GM12878 (cell line): ENCODE results near the gene PXDC1. TPM values are rescaled to one million over a fixed set of nuclear protein-coding genes. Genes with fewer than 3 reads are reported as not detected.

Experiments
- ATAC-seq: fragments of 200-7000 bp; cut with Tn5 transposase; 3 replicates; pipeline ENCODE4 v1.9.1; 2020; ENCODE audit warnings: mild to moderate bottlenecking, moderate library complexity
- BruUV-seq: library from RNA; stranded (reverse); fragments of 400-500 nt; replicated peaks from 2 replicates; lab custom pipeline; 2021; lab: Mats Ljungman, UMichigan
- CTCF ChIA-PET: fragments of 300-600 bp; sonication (Branson Sonifier 250); formaldehyde crosslinking; extraction: SDS; loops from one replicate; lab custom pipeline; 2021; ENCODE audit warnings: inconsistent platforms; lab: Yijun Ruan, JAX
- POLR2A ChIA-PET: fragments of 350-600 bp; formaldehyde crosslinking; extraction: SDS; loops from one replicate; lab custom pipeline; 2021; ENCODE audit warnings: inconsistent platforms; lab: Charles Lee
- RAD21 ChIA-PET: fragments of 300-600 bp; sonication (Branson Sonifier 250); formaldehyde crosslinking; loops from one replicate; lab custom pipeline; 2023; ENCODE audit warnings: antibody characterized with exemption; ENCODE audit not compliant: unreplicated experiment; lab: Charles Lee
- SMC1A ChIA-PET: fragments of 300-600 bp; sonication (Branson Sonifier 250); formaldehyde crosslinking; loops from one replicate; lab custom pipeline; 2023; ENCODE audit not compliant: unreplicated experiment, uncharacterized antibody; lab: Charles Lee
- DNase-seq: peaks from one replicate; pipeline ENCODE4 v3.0.0-alpha.2; 2011; ENCODE audit warnings: low read depth, low spot score
- FAIRE-seq: peaks from 3 replicates; lab custom pipeline; 2011; peaks lifted over from hg19 to GRCh38; lab: Jason Lieb, UNC
- H2AFZ ChIP-seq: 2 replicates; pipeline ENCODE4 v1.6.0; 2011; ENCODE audit warnings: low read depth, low read length, control low read depth; ENCODE audit not compliant: control insufficient read depth
- H3K27ac ChIP-seq: 2 replicates; pipeline ENCODE4 v1.5.1; 2011; ENCODE audit warnings: control low read depth; ENCODE audit not compliant: control insufficient read depth, insufficient read depth
- H3K27me3 ChIP-seq, 2 experiments: replicated peaks in 1 of 2; 2 replicates each; pipeline versions ENCODE4 v1.6.0 to v1.6.1; 2011; ENCODE audit warnings: low read length in 1 of 2; ENCODE audit not compliant: control insufficient read depth in 2 of 2, insufficient read depth in 2 of 2
- H3K36me3 ChIP-seq, 2 experiments: 2 replicates each; pipeline ENCODE4 v1.5.1; 2011; ENCODE audit warnings: low read length in 1 of 2; ENCODE audit not compliant: control insufficient read depth in 2 of 2, insufficient read depth in 2 of 2
- H3K4me1 ChIP-seq: 2 replicates; pipeline ENCODE4 v1.6.1; 2011; ENCODE audit warnings: mild to moderate bottlenecking, low read length, moderate library complexity, mixed read lengths; ENCODE audit not compliant: control insufficient read depth, insufficient read depth
- H3K4me2 ChIP-seq: 2 replicates; pipeline ENCODE4 v1.6.0; 2011; ENCODE audit warnings: control low read depth; ENCODE audit not compliant: control insufficient read depth, insufficient read depth
- H3K4me3 ChIP-seq: fragments of 200-600 bp; sonication (generic); 2 replicates; pipeline ENCODE4 v1.5.1; 2016
- H3K79me2 ChIP-seq: 2 replicates; pipeline ENCODE4 v1.6.0; 2011; ENCODE audit warnings: low read length; ENCODE audit not compliant: control insufficient read depth, insufficient read depth
- H3K9ac ChIP-seq: 2 replicates; pipeline ENCODE4 v1.8.0; 2011; ENCODE audit warnings: low read length, control low read depth, mixed read lengths; ENCODE audit not compliant: control insufficient read depth, insufficient read depth
- H3K9me3 ChIP-seq: replicated peaks from 3 replicates; pipeline ENCODE4 v1.5.1; 2011; ENCODE audit warnings: mild to moderate bottlenecking, low read length; ENCODE audit not compliant: control insufficient read depth, insufficient read depth
- H4K20me1 ChIP-seq: 2 replicates; pipeline ENCODE4 v1.6.0; 2011; ENCODE audit not compliant: control insufficient read depth, insufficient read depth
- BCL11A ChIP-seq: IDR thresholded peaks from 2 replicates; pipeline ENCODE4 v1.6.1; 2011; ENCODE audit warnings: low read depth, low read length
- EED ChIP-seq: sonication (generic); IDR thresholded peaks from 2 replicates; pipeline ENCODE4 v1.6.1; 2016; ENCODE audit warnings: antibody characterized with exemption, low read depth
- FOS ChIP-seq: IDR thresholded peaks from 3 replicates; pipeline ENCODE4 v1.6.1; 2011; ENCODE audit warnings: borderline replicate concordance; ENCODE audit not compliant: insufficient read length; ENCODE audit errors: extremely low read depth
- PML ChIP-seq: IDR thresholded peaks from 2 replicates; pipeline ENCODE4 v1.6.1; 2012; ENCODE audit warnings: low read length, inconsistent platforms
- WGBS: methylation state at CpG from one replicate; pipeline ENCODE4 v1.1.6; 2016; ENCODE audit warnings: low lambda C conversion rate; ENCODE audit not compliant: insufficient replicate concordance, insufficient coverage; ENCODE audit errors: missing lambda C conversion rate; 5-methylcytosine and 5-hydroxymethylcytosine counted together
- in situ Hi-C: fragments of 300-500 bp; cut with MboI; formaldehyde crosslinking; loops from 9 replicates; pipeline ENCODE4 v1.14.3; 2018; ENCODE audit warnings: mixed read lengths
- intact Hi-C: fragments of 100-400 bp; cut with micrococcal nuclease; formaldehyde crosslinking; loops from one replicate; pipeline ENCODE4 v1.14.2; 2022; ENCODE audit not compliant: unreplicated experiment
- polyA plus RNA-seq, 11 experiments: library from polyadenylated mRNA; depleted of rRNA in 4 of 11; unstranded in 6 of 11; stranded (reverse) in 5 of 11; fragments of >200 nt; fragmentation: Nextera tagmentation in 4 of 11; fragmentation: Illumina TruSeq in 1 of 11; extraction: Ambion mirVana in 4 of 11; extraction: Trizol in 1 of 11; gene quantifications; 1 replicate in 1 of 11; 2 replicates in 10 of 11; pipeline versions ENCODE4 v1.2.1 to v1.2.3, GENCODE V29; 2011 to 2016; ENCODE audit warnings: inconsistent platforms in 2 of 11, missing spikeins in 2 of 11, low read depth in 1 of 11
- total RNA-seq, 4 experiments: library from RNA; depleted of rRNA in 3 of 4; stranded (reverse); fragments of >200 nt in 3 of 4; fragmentation: Illumina TruSeq in 1 of 4; extraction: Trizol in 1 of 4; gene quantifications; 2 replicates each; pipeline versions ENCODE4 v1.2.1 to v1.2.3, GENCODE V29; 2013 to 2021
- TF ChIP-seq, protein P1 (sequence below): fragments of 450-650 bp; IDR thresholded peaks from 2 replicates; pipeline ENCODE4 v1.6.1; 2016; ENCODE audit warnings: mild to moderate bottlenecking

PXDC1 gene
- total and polyA plus RNA-seq, 10 of the 15 experiments (the other 5 are each of a cell fraction or from before 2014, with no cell fraction given), result 0.03 to 0.72 (median 0.32) TPM; not detected in 2

DNA sequence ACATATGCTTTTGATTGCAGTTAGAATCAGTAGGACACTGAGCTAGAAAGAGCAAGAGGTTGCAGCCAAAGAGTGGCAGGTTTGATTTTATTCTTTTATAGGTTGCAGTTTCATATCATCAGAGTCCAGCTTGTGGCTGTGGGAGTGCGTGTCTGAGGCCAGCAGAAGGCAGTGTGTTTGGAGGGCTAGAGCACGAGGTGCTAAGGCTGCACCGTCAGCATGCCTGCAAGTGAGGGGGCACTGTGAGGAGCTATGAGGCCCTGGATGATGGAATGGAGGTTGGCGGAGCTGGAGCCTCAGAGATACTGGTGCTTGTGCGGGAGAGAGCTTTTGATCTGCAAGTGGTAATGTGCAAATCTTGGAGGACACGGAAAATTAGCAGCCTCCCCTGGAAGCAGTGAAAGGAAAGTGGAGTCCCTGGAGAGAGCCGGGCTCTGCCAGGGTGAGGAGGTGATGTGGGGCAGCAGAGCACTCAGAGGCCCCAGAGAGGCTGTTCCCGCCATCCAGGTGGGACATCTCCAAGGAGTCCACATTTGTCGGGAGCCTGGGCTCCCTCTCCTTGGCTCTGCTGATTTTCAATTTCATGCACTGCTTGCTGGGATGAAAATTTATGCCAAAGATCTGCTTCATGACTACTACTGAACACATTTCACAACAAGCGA, 43.6 kb downstream of the PXDC1 start (continued):
- TF ChIP-seq PML, result no peak
- no peak for TF ChIP-seq BCL11A

DNA sequence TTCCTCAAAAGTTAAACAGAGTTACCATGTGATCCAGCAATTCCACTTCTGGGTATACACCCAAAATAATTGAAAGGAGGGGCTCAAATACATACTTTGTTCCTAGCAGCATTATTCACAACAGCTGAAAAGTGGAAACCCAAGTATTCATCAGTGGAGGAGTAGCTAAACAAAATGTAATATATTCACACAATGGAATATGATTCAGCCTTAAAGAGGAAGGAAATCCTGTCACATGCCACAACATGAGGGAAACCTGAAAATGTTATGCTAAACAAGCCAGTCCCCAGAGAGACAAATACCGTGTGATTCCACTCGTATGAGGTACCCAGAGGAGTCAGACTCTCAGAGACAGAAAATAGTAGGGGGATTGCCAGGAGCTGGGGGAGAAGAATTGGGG, 44.5 kb downstream of the PXDC1 start:
- ATAC-seq (no peak), DNase-seq (no peak), FAIRE-seq (no peak)
- ChIA-PET SMC1A (interaction anchor here (0.6 kb wide), 1 partner anchor 152 kb away, joined by 3 read pairs; no protein-coding TSS in a partner anchor), RAD21 (no interaction called here), CTCF (no interaction called here), POLR2A (no interaction called here)
- H3K27me3 ChIP-seq, result no peaks in the 10 kb centered on the region
- H3K4me1 ChIP-seq, result no peaks in the 10 kb centered on the region
- BruUV-seq, result no TSS peak
- H3K27ac ChIP-seq, result no peak overlapping the region
- H3K4me3 ChIP-seq, result no peak overlapping the region
- no peaks in the 10 kb centered on the region for H3K79me2 ChIP-seq
- TF ChIP-seq, protein P1, sequence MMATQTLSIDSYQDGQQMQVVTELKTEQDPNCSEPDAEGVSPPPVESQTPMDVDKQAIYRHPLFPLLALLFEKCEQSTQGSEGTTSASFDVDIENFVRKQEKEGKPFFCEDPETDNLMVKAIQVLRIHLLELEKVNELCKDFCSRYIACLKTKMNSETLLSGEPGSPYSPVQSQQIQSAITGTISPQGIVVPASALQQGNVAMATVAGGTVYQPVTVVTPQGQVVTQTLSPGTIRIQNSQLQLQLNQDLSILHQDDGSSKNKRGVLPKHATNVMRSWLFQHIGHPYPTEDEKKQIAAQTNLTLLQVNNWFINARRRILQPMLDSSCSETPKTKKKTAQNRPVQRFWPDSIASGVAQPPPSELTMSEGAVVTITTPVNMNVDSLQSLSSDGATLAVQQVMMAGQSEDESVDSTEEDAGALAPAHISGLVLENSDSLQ, result no peak
- TF ChIP-seq EED (no peak), FOS (no peak)
- in situ Hi-C loops, result no loop called here
- H2AFZ ChIP-seq, result no peak overlapping the region
- no peaks in the 10 kb centered on the region for H3K36me3 ChIP-seq
- 0% methylated on average over 2 of the region's 2 CpGs for WGBS
- H3K4me2 ChIP-seq, result no peak overlapping the region
- no peaks in the 10 kb centered on the region for H3K9me3 ChIP-seq
- H3K9ac ChIP-seq, result no peak overlapping the region
- intact Hi-C loops, result no loop called here
- no peaks in the 10 kb centered on the region for H4K20me1 ChIP-seq
